EL (cell line): Measurements from ENCODE around the gene TBX3.

Source experiments
- DNase-seq: peaks from one replicate; pipeline ENCODE4 v3.0.0-alpha.2; 2016

The TBX3 gene

GRCh38 chr12:114666746-114667668 lies 17.0 kb downstream of the TBX3 start:
- peak; percentile 63 for DNase-seq

DNA sequence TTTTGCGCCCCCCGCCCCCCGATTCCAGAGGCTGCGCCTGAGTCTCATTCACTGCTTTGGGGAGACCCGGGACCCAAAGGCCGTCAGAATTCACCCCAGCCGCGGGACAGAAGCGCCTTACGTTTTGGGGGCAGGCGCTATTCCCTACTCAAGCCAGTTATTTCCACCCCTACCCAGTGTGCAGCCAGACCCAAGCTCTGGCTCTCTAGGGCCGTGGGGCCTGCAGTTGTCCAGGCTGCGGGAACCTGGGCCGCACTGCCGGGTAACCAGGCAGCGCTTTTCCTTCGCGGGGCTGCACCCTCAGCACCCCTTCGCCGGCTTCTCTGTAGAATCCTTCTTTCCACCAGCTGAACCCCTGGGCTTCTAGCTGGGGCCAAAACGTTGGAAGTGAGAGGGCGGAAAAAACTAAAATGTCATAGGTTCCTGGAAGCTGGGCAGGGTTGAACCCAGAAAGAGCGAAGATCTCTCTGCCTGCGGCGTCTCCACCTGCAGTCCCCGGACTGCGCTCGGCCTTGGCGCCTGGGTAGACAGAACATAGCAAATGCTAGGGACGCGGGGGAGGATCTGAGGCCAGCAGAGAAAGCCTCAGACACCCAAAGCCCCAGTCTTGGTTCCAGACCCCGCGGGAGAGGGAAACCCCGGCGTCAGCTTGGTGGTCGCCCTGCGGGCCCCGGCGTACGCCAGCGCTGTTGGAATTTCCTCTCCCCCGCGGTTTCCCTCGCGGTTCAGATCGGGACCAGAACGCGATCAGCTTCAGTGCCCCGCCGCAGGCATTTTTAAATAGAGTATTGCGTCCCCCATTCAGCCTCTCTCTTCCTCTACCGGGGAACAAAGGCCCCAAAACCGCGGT lies 18.3 kb downstream of the TBX3 start:
- peak; percentile 67 for DNase-seq

DNA sequence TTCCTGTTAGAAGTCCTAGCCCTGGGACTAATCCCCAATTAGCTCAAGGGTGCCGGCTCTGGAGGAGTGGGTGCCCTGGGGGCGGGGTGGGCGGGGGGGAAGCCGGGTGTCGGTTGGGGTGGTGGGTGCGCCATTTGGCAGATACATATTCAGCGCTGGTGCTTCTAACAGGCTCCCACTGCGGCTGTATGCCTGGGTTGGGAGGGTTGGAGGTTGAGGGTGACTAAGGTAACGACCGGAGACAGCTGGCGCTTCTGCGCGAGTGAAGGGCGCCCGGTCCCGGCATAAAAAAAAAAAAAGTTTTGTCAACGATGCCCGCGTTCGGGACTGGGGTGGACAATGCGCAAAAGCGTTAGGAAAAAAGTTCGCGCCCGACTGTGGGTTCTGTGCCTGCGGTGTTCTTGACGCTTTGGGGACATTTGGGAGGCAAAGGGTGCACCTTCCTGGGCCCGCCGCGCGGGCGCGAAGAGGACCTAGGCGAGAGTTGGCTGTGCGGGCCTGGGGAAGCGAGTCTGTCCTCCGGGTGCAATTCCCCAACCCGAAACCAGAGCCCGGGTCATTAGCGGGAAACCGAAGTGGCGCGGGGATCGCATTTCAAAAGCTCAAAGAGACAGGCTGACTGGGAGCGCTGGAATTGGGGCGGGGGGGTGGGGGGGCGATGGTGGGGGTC lies 19.2 kb downstream of the TBX3 start:
- DNase-seq: peak; percentile 52

DNA sequence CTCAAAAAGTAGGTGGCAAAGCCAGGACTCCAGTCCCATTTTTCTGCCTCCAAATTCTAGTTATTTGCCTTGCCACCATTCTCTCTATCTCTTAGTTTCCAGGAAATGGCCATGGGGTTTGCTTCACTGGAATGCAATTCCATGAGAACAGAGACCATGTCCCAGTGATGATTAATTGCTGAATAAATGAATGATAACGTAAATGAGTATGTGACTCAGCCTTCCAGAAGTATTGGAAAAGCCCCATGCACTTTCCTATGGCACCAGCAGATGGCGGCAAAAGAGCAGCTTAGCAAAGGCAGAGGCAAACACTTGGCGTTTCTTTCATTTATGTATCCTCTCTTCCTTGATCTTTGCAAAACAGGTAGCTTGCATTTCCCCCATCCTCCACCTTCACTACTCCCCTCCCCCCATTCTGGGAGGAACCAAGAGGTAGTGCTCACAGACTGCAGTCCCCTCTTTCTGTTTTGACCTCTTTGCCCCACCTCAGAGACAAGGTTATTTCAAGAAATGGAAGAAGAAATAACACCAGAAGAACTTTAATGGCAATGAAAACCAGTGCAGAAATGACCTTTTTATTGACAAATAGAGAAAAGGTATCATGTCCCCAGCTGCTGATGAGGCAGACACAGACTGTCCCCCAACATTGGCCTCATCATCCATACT lies 21.3 kb downstream of the TBX3 start:
- DNase-seq: peak; percentile 92

DNA sequence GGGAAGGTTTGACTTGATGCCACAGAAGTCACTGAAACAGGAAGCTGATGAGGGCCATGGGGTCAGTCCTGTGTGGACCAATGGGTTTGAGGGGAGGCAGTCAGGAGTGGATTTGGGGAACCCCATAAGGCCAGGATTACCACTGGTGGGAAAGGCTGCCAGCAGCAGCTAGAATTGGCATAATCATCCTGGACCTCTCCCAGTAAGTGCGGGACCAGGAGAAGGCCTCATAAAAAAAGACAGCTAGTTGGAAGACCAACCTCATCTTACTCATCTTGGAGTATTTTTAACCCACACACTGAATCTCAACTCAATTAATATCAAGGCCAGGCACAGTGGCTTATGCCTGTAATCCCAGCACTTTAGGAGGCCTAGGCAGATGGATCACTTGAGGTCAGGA lies 22.7 kb downstream of the TBX3 start:
- peak; percentile 30 for DNase-seq

- DNase-seq: no peak
These were observed 24.9 kb downstream of the TBX3 start for GRCh38 chr12:114659084-114659483.

DNA sequence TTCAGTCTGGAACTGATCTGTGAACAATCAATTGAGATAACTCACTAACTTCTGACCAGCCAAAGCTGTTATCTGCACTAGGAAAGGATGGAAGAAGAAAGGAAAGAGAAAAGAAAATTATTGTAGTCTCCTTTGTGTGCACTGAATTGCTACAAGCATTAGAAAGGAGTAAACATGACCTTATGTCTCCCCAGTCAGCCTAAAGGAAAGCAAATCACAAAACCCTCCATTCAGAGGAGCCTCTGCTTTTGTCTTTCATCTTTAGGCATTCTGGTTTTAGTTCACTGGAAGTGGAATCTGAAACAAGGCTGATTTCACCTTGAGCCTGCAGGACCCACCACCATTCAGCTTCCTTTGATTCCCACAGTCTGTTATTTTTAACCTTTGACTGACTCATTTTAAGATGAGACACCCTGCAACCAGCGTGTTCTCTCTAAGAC lies 26.0 kb downstream of the TBX3 start:
- DNase-seq: no peak

DNA sequence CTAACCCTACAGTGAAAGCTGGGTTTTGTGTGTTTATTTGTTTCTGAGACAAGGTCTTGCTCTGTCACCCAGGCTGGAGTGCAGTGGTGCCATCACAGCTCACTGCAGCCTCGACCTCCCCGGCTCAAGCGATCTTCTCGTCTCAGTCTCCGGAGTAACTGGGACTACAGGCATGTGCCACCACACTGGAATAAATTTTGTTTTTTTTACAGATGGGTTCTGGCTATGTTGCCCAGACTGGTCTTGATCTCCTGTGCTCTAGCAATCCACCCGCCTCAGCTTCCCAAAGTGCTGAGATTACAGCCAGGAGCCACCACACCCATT lies 26.4 kb downstream of the TBX3 start:
- DNase-seq: no peak

DNA sequence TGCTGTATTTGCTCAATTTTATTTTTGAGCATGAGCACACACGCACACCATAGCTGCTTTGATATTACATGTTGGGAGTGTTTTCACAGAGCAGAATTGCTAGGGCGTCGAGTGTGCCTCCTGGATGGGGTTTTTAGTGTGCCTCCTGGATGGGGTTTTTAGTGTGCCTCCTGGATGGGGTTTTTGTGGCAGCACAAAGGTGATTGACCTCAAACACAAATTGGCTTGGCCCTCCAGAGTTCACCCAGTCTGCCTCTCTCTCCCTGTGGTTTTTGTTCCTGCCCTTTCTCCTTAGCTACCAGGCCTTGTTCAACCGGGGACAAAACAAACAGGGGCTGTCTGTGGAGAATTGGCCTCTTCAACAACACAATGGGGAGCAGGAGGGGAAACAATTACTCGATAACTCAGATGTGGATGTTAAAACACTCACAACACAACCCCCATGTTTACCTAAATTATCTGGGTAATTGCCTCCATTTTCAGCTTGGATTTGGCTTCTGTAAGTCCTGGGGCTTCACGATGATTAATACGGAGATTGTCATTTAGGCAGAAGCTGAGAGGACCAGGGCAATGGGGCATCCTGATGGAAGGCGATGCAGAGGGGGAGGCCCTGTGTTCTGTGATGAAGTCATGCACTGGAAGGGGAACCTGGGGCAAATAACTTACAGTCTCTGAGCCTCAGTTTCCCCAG lies 26.9 kb downstream of the TBX3 start:
- no peak for DNase-seq

- no peak for DNase-seq
These were observed 27.8 kb downstream of the TBX3 start for GRCh38 chr12:114655934-114656749.

DNA sequence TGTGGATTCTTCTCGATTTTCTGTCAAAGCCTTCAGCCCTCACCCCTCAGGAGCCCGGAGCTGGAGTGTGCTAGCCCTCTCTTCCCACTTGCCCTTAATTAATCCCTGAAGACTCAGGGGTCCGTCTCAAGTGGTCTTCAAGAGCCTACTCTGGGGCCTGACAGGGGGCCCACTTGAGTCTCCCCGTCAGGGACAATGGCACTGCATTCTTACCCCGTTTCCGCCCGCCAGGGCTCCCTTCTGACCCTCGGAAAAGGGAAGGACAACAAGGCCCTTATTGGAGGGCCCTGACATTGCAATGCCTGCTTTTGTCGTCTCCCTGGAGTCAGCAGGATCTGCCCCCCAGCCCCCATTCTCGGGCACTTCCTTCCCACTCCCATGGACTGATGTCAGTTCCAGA lies 34.4 kb downstream of the TBX3 start:
- DNase-seq: no peak

GRCh38 chr12:114648711-114649110 lies 35.3 kb downstream of the TBX3 start:
- no peak for DNase-seq

GRCh38 chr12:114638790-114639435 lies 45.1 kb downstream of the TBX3 start:
- no peak for DNase-seq

GRCh38 chr12:114636723-114637480 lies 47.1 kb downstream of the TBX3 start:
- DNase-seq: peak; percentile 35

- no peak for DNase-seq
These were observed 52.7 kb downstream of the TBX3 start for GRCh38 chr12:114631242-114631641.

DNA sequence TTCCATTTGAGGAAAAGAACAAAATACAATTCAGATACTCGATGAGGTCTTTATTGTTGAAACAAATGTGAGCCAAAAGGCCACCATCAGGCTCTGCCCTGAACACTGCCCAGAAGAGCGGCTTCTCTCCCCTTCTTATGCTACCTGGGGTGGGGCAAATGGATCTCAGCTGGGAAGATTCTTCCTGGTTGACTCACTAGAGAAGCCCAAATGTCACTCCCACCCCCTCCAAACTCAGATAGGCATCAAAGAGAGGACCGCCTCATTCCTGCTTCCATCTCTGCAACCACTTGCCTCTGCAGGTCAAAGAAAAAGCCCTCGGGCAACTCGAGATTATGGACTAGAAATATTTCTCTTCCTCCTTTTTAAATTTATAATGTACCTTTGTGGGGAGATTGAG lies 55.8 kb downstream of the TBX3 start:
- peak; percentile 21 for DNase-seq

GRCh38 chr12:114627393-114627792 lies 56.6 kb downstream of the TBX3 start:
- DNase-seq: no peak

- peak; percentile 76 for DNase-seq
These were observed 58.6 kb downstream of the TBX3 start for GRCh38 chr12:114625294-114625851.

GRCh38 chr12:114623737-114624136 lies 60.2 kb downstream of the TBX3 start:
- DNase-seq: no peak
